HEK293T (cell line): ENCODE measurements around the gene RNLS.

Source experiments
- CTCF ChIA-PET: fragments of 350-600 bp; formaldehyde crosslinking; extraction: SDS; loops from one replicate; lab custom pipeline; 2021; ENCODE audit warnings: antibody characterized with exemption, inconsistent platforms; lab: Yijun Ruan, JAX
- POLR2A ChIA-PET: fragments of 350-600 bp; formaldehyde crosslinking; extraction: SDS; loops from one replicate; lab custom pipeline; 2020; ENCODE audit warnings: antibody characterized with exemption, inconsistent platforms; lab: Yijun Ruan, JAX
- DNase-seq: peaks from one replicate; pipeline ENCODE4 v3.0.0; 2012; ENCODE audit warnings: mixed read lengths; ENCODE audit errors: extremely low spot score
- ARNT ChIP-seq: fragments of 450-650 bp; IDR thresholded peaks from 2 replicates; pipeline ENCODE4 v1.6.1; 2017; ENCODE audit warnings: mild to moderate bottlenecking
- BHLHE40 ChIP-seq: fragments of 450-650 bp; IDR thresholded peaks from 2 replicates; pipeline ENCODE4 v1.6.1; 2016; ENCODE audit warnings: mild to moderate bottlenecking, moderate library complexity, borderline replicate concordance
- CTBP1 ChIP-seq: fragments of 450-650 bp; IDR thresholded peaks from 2 replicates; pipeline ENCODE4 v1.6.1; 2016; ENCODE audit warnings: borderline replicate concordance
- ELF4 ChIP-seq: fragments of 450-650 bp; IDR thresholded peaks from 2 replicates; pipeline ENCODE4 v1.6.1; 2017; ENCODE audit warnings: antibody characterized with exemption
- FOXA1 ChIP-seq: fragments of 450-650 bp; IDR thresholded peaks from 2 replicates; pipeline ENCODE4 v1.6.1; 2016; ENCODE audit warnings: mild to moderate bottlenecking
- FOXK2 ChIP-seq: fragments of 450-650 bp; IDR thresholded peaks from 2 replicates; pipeline ENCODE4 v1.6.1; 2016; ENCODE audit warnings: mild to moderate bottlenecking
- FOXM1 ChIP-seq: fragments of 450-650 bp; IDR thresholded peaks from 2 replicates; pipeline ENCODE4 v1.6.1; 2017; ENCODE audit warnings: mild to moderate bottlenecking, borderline replicate concordance
- HDGF ChIP-seq: fragments of 450-650 bp; IDR thresholded peaks from 2 replicates; pipeline ENCODE4 v1.6.1; 2017; ENCODE audit warnings: antibody characterized with exemption, borderline replicate concordance
- L3MBTL2 ChIP-seq: fragments of 450-650 bp; conservative IDR thresholded peaks from 2 replicates; pipeline ENCODE4 v1.6.1; 2016; ENCODE audit warnings: mild to moderate bottlenecking
- LEF1 ChIP-seq: fragments of 450-650 bp; IDR thresholded peaks from 2 replicates; pipeline ENCODE4 v1.6.1; 2017; ENCODE audit warnings: mild to moderate bottlenecking, borderline replicate concordance
- NFRKB ChIP-seq: fragments of 450-650 bp; IDR thresholded peaks from 2 replicates; pipeline ENCODE4 v1.6.1; 2016; ENCODE audit warnings: mild to moderate bottlenecking, moderate library complexity
- SP1 ChIP-seq: fragments of 450-650 bp; IDR thresholded peaks from 2 replicates; pipeline ENCODE4 v1.6.1; 2017
- SUZ12 ChIP-seq: fragments of 450-650 bp; IDR thresholded peaks from 2 replicates; pipeline ENCODE4 v1.6.1; 2016; ENCODE audit warnings: mild to moderate bottlenecking
- TARDBP ChIP-seq: fragments of 450-650 bp; IDR thresholded peaks from 2 replicates; pipeline ENCODE4 v1.6.1; 2016
- ZNF384 ChIP-seq: fragments of 450-650 bp; IDR thresholded peaks from 2 replicates; pipeline ENCODE4 v1.6.1; 2016
- TF ChIP-seq, protein P1 (sequence below): fragments of 450-650 bp; IDR thresholded peaks from 2 replicates; pipeline ENCODE4 v1.6.1; 2016

The RNLS gene

DNA sequence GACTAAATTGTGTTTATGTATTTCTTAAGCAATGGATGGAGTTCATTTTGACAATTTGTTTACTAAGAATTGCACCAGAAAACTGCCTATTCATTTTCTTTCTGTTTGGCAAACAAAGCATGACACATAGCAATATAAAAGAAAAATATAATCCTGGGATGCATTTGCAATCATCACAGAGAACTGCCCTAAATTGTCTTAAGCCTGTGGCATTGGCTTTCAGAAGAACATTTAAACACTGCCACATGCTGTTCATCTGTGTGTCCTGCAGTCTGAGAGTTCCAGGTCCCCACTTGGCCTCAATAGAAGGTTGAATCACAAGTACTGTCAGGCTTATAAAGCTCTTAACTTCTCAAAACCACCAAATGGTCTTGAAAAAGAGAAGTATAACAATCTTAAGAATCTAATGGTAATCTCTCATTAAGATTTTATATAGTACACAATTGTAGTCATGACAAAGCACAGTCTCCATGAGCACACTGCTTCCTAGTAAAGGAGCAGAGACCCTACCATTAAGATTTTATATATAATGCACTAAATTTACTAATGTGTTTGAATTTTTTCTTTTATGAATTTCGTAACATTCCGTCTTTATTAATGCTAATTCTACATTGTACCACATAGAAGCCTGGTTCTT is 29.9 kb downstream of the RNLS start:
- ChIA-PET CTCF (interaction anchor here (1.1 to 1.7 kb wide), 2 partner anchors 77 to 81 kb away, joined by 5 to 7 read pairs; no protein-coding TSS in a partner anchor), POLR2A (no interaction called here)
- DNase-seq = peak; percentile 55
- TF ChIP-seq, protein P1, sequence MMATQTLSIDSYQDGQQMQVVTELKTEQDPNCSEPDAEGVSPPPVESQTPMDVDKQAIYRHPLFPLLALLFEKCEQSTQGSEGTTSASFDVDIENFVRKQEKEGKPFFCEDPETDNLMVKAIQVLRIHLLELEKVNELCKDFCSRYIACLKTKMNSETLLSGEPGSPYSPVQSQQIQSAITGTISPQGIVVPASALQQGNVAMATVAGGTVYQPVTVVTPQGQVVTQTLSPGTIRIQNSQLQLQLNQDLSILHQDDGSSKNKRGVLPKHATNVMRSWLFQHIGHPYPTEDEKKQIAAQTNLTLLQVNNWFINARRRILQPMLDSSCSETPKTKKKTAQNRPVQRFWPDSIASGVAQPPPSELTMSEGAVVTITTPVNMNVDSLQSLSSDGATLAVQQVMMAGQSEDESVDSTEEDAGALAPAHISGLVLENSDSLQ = no peak
- no peak for TF ChIP-seq NFRKB
- TF ChIP-seq LEF1 = no peak
- TF ChIP-seq ELF4 = no peak
- TF ChIP-seq CTBP1 = no peak
- TF ChIP-seq HDGF = no peak
- TF ChIP-seq SP1 = no peak
- no peak for TF ChIP-seq ZNF384
- TF ChIP-seq SUZ12 = no peak
- TF ChIP-seq FOXA1 = no peak
- TF ChIP-seq FOXK2 = no peak
- no peak for TF ChIP-seq BHLHE40
- no peak for TF ChIP-seq TARDBP
- TF ChIP-seq FOXM1 = no peak

DNA sequence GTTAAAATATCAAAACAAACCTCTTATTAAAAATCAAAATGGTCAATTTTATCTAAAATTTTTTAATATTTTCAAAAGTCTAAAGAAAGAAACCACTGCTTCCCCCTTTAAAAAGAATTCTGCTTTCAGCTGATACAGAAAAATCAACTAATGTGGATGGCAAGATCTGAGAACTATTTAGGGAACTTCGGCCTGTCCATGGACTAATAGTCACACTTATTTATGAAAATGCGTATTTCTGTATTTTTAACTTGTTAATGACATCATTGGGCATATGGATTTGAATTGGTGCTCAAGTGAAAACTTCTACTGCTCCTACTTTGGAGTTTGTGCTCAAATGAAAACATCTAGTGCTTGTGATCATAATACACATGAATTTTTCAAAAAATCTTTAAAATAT is 31.9 kb downstream of the RNLS start:
- CTCF ChIA-PET = interaction anchor here (0.6 to 1.7 kb wide), 2 partner anchors 44 to 395 kb away, joined by 4 to 6 read pairs; no protein-coding TSS in a partner anchor
- TF ChIP-seq LEF1 (no peak), SP1 (no peak), BHLHE40 (no peak), ARNT (no peak), ELF4 (no peak), ZNF384 (no peak), FOXM1 (no peak), FOXK2 (no peak), L3MBTL2 (no peak), CTBP1 (no peak), HDGF (no peak), NFRKB (no peak), TARDBP (no peak), FOXA1 (no peak), SUZ12 (no peak)
- TF ChIP-seq, protein P1 = no peak
- DNase-seq = no peak
- POLR2A ChIA-PET = no interaction called here

DNA sequence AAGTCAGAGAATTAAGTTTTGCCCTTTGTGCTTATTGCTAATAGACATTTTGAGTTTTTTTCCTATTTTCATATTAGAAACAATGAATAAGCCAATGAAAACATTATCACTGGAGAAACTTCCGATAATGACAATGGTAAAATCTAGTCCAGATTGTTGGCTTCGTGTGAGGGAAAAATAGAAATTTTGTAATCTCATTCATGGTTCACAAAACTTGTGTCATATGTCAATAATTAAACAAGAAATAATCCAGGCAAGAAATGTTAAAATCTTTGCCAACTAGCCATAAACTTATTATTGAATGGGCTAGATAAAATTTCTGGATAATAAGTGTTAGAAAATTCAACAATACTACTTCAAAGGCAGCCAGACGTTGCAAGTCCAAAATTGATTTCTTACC is 36.6 kb downstream of the RNLS start:
- DNase-seq = no peak
- CTCF ChIA-PET = no interaction called here
- POLR2A ChIA-PET = no interaction called here
- TF ChIP-seq NFRKB (no peak), CTBP1 (no peak), HDGF (no peak)

- ChIA-PET POLR2A (no interaction called here), CTCF (interaction anchor here (0.6 kb wide), 1 partner anchor 354 kb away, joined by 6 read pairs; no protein-coding TSS in a partner anchor)
- no peak for DNase-seq
- TF ChIP-seq NFRKB = no peak
- TF ChIP-seq FOXA1 = no peak
- TF ChIP-seq SP1 = no peak
- no peak for TF ChIP-seq ZNF384
- no peak for TF ChIP-seq CTBP1
- no peak for TF ChIP-seq LEF1
- TF ChIP-seq BHLHE40 = no peak
- no peak for TF ChIP-seq L3MBTL2
- TF ChIP-seq TARDBP = no peak
- TF ChIP-seq, protein P1 = no peak
Measured at GRCh38 chr10:88545359-88545758, 37.8 kb downstream of the RNLS start.

GRCh38 chr10:88544140-88544870 is 38.8 kb downstream of the RNLS start:
- POLR2A ChIA-PET = interaction anchor here (1.7 kb wide), 1 partner anchor 682 kb away, joined by 3 read pairs; no protein-coding TSS in a partner anchor
- DNase-seq = no peak
- CTCF ChIA-PET = no interaction called here
- TF ChIP-seq FOXA1 = no peak
- no peak for TF ChIP-seq FOXM1
- no peak for TF ChIP-seq SUZ12
- TF ChIP-seq ZNF384 = no peak
- no peak for TF ChIP-seq ELF4
- TF ChIP-seq, protein P1 = no peak
- no peak for TF ChIP-seq HDGF
- TF ChIP-seq L3MBTL2 = no peak
- no peak for TF ChIP-seq SP1
- no peak for TF ChIP-seq LEF1
- no peak for TF ChIP-seq CTBP1
- TF ChIP-seq FOXK2 = no peak
